ENCODE measurements around the gene CD38.
"Not testable (repeated sequence)": the region's sequence is repeated elsewhere in the genome, so short reads cannot be mapped to it uniquely, and the experiment has no call there.

CD38 gene

DNA sequence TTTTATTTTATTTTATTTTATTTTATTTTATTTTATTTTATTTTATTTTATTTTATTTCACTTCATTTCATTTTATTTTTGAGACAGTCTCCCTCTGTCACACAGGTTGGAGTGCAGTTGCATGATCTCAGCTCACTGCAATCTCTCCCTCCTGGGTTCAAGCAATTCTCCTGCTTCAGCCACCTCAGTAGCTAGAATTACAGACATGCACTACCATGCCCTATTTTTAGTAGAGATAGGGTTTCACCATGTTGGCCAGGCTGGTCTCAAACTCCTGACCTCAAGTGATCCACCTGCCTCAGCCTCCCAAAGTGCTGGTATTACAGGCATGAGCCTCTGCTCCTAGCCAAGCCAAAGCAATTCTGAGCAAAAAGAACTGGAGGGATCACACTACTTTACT is 24.4 kb downstream of the CD38 start:
- not testable (repeated sequence) for FAIRE-seq

DNA sequence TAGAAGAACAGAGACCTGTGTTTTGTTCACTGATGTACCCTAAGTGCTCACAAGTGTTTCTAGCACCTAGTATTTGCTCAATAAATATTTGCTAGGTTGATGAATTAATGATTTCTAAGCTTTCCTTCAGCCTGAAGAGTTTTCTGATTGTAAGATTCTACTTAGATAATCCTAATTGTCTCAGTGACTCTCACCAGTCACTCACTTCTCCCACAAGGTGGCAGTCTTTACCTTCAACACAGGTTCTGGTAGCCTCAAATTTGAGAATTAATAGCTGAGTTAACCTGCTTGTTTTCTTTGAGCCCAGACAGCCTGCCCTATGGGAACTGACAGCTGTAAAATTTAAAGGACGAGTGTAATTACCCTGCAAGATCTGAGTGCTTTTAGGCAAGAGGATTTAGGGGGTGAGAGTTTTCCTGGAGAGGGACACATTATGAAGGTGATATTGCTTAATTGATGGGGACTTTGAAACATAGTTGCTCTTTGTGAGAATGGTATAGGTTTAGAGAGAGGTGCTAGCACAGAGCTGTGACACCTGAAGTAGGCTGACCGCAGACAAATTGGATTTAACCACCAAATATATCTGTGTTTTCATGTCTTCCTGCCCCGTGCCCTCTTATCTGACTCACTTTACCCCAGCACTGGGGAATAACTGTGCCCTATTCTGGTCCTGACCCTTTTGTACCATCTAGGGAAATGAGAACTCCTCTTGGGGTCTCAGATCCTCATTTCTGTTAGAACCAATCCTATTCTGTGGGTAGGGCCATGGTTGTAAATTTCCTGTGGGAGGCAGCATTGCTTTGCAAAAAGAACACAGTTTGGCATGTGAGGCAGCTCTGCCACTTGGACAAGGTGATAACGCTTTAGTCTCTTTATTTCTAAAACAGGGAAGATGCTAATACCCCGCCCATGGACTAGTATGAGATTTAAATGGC is 27.7 kb downstream of the CD38 start:
- FAIRE-seq: no peak

DNA sequence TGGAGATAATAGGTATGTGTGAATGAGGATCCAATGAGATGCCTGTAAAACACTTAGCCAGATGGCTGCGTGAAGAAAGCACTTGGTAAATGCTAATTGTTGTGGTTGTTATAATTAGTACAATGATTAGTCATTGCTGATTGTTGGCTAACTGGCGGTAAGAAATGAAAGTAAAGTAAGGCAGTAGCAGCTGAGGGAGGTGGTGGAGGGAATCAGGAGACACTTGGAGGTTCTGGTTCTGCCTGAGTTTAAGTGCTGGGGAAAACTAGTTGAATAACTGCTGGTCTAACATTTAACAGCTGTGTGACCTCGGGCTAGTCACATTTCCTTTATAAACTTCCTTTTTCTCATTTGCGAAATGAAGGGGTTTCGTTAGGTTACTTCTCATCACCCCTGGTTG is 30.9 kb downstream of the CD38 start:
- FAIRE-seq: no peak

- FAIRE-seq: no peak
Observed at GRCh38 chr4:15809466-15809865, 31.3 kb downstream of the CD38 start.

- FAIRE-seq: no peak
Observed at GRCh38 chr4:15811703-15812337, 33.7 kb downstream of the CD38 start.

- FAIRE-seq: no peak
Observed at GRCh38 chr4:15832523-15833451, 54.7 kb downstream of the CD38 start.

- FAIRE-seq: no peak
Observed at GRCh38 chr4:15833801-15834200, 55.7 kb downstream of the CD38 start.

DNA sequence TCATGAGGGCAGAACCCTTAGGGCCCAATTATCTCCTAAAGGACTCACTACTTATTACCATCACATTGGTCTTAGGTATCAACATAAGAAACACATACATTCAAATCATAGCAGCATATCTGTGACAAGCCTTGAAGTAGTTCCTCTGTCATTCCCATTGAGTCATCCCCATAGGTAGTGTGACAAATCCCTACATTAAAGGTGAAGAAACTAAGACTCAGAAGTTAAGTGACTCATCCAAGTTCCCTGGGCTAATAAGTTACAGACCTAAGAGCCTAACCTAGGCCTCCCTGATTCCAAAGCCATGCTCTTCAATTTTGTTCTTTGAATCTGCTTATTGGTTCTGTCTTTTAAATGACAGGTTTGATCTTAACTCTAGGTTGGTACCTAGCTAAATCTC is 58.2 kb downstream of the CD38 start:
- no peak for FAIRE-seq

GRCh38 chr4:15837591-15837990 is 59.5 kb downstream of the CD38 start:
- no peak for FAIRE-seq

- FAIRE-seq: not testable (repeated sequence)
Observed at GRCh38 chr4:15841194-15841730, 63.1 kb downstream of the CD38 start.

DNA sequence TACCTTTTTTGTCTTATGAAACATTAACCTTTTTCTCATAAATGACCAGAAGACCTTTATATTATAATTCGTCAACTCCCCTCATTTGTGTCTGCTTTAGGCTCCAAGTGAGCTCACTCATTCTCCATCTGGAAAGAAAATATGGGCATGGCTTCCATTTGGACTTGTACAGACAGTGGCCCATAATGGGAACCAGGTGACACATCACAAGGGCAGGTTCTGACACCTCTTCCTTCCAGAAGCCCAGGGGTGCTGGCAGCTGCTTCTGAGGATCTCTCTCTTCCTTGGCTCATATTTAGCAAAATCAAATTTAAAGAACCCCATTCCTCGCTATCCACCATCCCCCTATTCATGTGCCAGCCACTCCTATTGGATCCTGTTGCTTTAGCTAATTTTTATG is 69.6 kb downstream of the CD38 start:
- no peak for FAIRE-seq

DNA sequence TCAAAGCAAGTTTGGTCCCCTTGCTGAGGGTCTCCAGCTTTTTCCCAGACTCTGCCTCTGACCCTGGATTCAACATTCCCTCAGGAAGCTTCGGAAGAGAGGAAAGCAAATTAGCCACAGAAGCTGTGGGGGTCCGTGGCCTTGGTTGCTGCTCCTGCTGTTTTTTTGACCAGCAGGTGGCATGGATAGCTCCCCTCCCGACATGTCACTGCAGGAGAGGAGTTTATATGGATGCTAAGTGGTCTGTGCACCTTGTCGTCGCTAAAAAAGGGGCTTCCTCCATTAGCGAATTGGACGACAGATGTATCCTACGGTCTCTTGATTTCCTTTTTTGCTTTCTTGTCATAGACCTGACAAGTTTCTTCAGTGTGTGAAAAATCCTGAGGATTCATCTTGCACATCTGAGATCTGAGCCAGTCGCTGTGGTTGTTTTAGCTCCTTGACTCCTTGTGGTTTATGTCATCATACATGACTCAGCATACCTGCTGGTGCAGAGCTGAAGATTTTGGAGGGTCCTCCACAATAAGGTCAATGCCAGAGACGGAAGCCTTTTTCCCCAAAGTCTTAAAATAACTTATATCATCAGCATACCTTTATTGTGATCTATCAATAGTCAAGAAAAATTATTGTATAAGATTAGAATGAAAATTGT is 70.2 kb downstream of the CD38 start:
- FAIRE-seq: no peak

DNA sequence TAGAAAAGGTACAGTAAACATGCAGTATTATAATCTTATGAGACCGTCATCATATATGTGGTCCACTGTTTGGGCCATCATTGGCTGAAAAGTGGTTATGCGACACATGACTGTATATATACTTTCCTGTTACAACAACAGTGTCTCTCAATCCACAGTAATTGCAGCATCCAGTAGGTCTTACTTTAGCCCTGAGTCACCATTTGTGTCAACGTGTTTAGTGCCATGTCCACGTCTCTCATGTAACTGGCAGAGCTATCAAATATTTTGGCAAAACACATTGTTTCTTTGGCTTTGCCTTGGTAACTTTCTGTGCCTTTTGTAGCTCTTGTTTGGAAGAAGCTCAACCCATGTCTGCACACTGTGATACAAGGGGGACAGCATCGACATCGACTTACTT is 73.8 kb downstream of the CD38 start:
- no peak for FAIRE-seq

GRCh38 chr4:15852524-15852923 is 74.4 kb downstream of the CD38 start:
- FAIRE-seq: no peak

DNA sequence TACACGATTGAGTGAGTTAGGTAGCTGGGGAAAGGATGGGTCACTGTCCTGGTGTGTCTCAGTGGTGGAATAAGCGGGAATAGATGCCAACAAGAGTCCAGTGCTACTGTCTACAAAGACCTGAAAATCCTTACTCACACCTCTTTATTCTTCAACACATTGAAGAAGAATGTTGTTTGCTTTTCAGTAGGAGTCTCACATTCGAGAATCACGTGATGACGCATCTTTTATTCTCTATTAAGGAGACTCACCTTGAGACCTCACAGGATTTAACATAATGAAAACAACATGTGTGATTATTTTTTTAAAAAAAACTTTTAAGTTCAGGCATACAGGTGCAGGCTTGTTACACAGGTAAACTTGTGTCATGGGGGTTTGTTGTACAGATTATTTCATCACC is 75.2 kb downstream of the CD38 start:
- FAIRE-seq: no peak

- no peak for FAIRE-seq
Observed at GRCh38 chr4:15855804-15856475, 77.8 kb downstream of the CD38 start.

GRCh38 chr4:15861198-15861597 is 83.1 kb downstream of the CD38 start:
- FAIRE-seq: not testable (repeated sequence)

- FAIRE-seq: no peak
Observed at GRCh38 chr4:15864651-15865566, 86.8 kb downstream of the CD38 start.

DNA sequence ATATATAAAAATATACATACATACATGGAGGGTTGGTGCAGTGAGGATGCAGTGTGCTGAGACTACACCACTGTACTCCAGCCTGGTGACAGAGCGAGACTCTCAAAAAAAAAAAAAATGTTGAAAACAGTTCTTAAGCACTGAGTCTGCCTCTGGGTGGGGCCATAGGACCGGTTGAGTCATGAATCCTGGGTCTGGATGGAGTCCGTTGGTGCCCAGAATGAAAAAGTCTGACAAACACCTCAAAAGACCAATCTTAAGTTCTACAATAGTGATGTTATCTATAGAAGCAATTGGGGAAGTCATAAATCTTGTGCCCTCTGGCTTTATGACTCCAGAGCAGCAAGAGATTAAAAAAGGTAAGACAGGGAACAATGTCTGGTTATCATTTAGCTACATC is 90.0 kb downstream of the CD38 start:
- FAIRE-seq: no peak

GRCh38 chr4:15868826-15869413 is 90.8 kb downstream of the CD38 start:
- FAIRE-seq: no peak
